Measurements from ENCODE around the gene SCN4B. TPM values are rescaled to one million over a fixed set of nuclear protein-coding genes. Genes with fewer than 3 reads are reported as not detected.

Gene SCN4B
- total and polyA plus RNA-seq, 10 of the 15 experiments (the other 5 are each of a cell fraction or from before 2014, with no cell fraction given), result 0.01 to 0.49 (median 0.04) TPM; not detected in 5

- CTCF ChIA-PET, result interaction anchor here (0.8 kb wide), 1 partner anchor 36 kb away, joined by 3 read pairs; no protein-coding TSS in a partner anchor
- WGBS (ENCODE audit: insufficient coverage, insufficient replicate concordance, low lambda C conversion rate, missing lambda C conversion rate), result 10% methylated on average over 5 of the region's 5 CpGs
- peaks cover 0 to 3% of the 10 kb centered on the region in 2 experiments; a peak in 3 of 4 replicates for H3K27me3 ChIP-seq (replicated peaks in 1 of 2; ENCODE audit: control insufficient read depth in 2 of 2, insufficient read depth in 2 of 2, low read length in 1 of 2)
- H3K79me2 ChIP-seq (ENCODE audit: control insufficient read depth, insufficient read depth, low read length), result no peaks in the 10 kb centered on the region
- no peak for TF ChIP-seq ATF3 (IDR thresholded peaks at IDR 0.05; ENCODE audit: borderline replicate concordance, extremely low read depth, low read depth, low read length)
- BruUV-seq (replicated peaks), result no TSS peak
- RAD21 ChIA-PET (ENCODE audit: unreplicated experiment), result interaction anchor here (0.8 kb wide), 1 partner anchor 35 kb away, joined by 3 read pairs; no protein-coding TSS in a partner anchor
- H3K4me3 ChIP-seq, result no peak overlapping the region
- SMC1A ChIA-PET (ENCODE audit: uncharacterized antibody, unreplicated experiment), result no interaction called here
- no peak for DNase-seq (ENCODE audit: low read depth, low spot score)
- no peak overlapping the region for H3K4me2 ChIP-seq (ENCODE audit: control insufficient read depth, insufficient read depth)
- in situ Hi-C loops (cut with MboI), result no loop called here
- no peaks in the 10 kb centered on the region for H3K4me1 ChIP-seq (ENCODE audit: control insufficient read depth, insufficient read depth, low read length)
- H3K9me3 ChIP-seq (replicated peaks; ENCODE audit: control insufficient read depth, insufficient read depth, low read length), result no peaks in the 10 kb centered on the region
- no peak overlapping the region for H2AFZ ChIP-seq (ENCODE audit: control insufficient read depth, low read depth, low read length)
- no peak for FAIRE-seq
- no peak overlapping the region for H3K9ac ChIP-seq (ENCODE audit: control insufficient read depth, insufficient read depth, low read length)
- POLR2A ChIA-PET, result no interaction called here
- no peaks in the 10 kb centered on the region for H4K20me1 ChIP-seq (ENCODE audit: control insufficient read depth, insufficient read depth)
- intact Hi-C loops (cut with micrococcal nuclease; ENCODE audit: unreplicated experiment), result no loop called here
- H3K27ac ChIP-seq (ENCODE audit: control insufficient read depth, insufficient read depth), result no peak overlapping the region
- no peaks in the 10 kb centered on the region for H3K36me3 ChIP-seq (ENCODE audit: control insufficient read depth in 2 of 2, insufficient read depth in 2 of 2, low read length in 1 of 2)
- ATAC-seq, result no peak
These were observed 10.9 kb upstream of the SCN4B start for GRCh38 chr11:118163494-118163893.

- 1% methylated on average over 3 of the region's 3 CpGs for WGBS (ENCODE audit: insufficient coverage, insufficient replicate concordance, low lambda C conversion rate, missing lambda C conversion rate)
- Histone ChIP-seq H3K9me3 (replicated peaks; ENCODE audit: control insufficient read depth, insufficient read depth, low read length) (no peaks in the 10 kb centered on the region), H3K4me1 (ENCODE audit: control insufficient read depth, insufficient read depth, low read length) (no peaks in the 10 kb centered on the region), H4K20me1 (ENCODE audit: control insufficient read depth, insufficient read depth) (no peaks in the 10 kb centered on the region), H3K27me3 (replicated peaks in 1 of 2; ENCODE audit: control insufficient read depth in 2 of 2, insufficient read depth in 2 of 2, low read length in 1 of 2) (peaks cover 0 to 6% of the 10 kb centered on the region in 2 experiments; a peak in 3 of 4 replicates), H2AFZ (ENCODE audit: control insufficient read depth, low read depth, low read length) (no peak overlapping the region), H3K27ac (ENCODE audit: control insufficient read depth, insufficient read depth) (no peak overlapping the region), H3K9ac (ENCODE audit: control insufficient read depth, insufficient read depth, low read length) (no peak overlapping the region), H3K36me3 (ENCODE audit: control insufficient read depth in 2 of 2, insufficient read depth in 2 of 2, low read length in 1 of 2) (no peaks in the 10 kb centered on the region), H3K79me2 (ENCODE audit: control insufficient read depth, insufficient read depth, low read length) (no peaks in the 10 kb centered on the region), H3K4me3 (no peak overlapping the region), H3K4me2 (ENCODE audit: control insufficient read depth, insufficient read depth) (no peak overlapping the region)
- ChIA-PET POLR2A (no interaction called here), RAD21 (ENCODE audit: unreplicated experiment) (no interaction called here), CTCF (interaction anchor here (0.8 kb wide), 2 partner anchors 11 to 36 kb away, joined by 3 read pairs; no protein-coding TSS in a partner anchor), SMC1A (ENCODE audit: uncharacterized antibody, unreplicated experiment) (no interaction called here)
- BruUV-seq (replicated peaks), result no TSS peak
- intact Hi-C loops (cut with micrococcal nuclease; ENCODE audit: unreplicated experiment) (no loop called here), in situ Hi-C loops (cut with MboI) (no loop called here)
- no peak for ATAC-seq
- no peak for FAIRE-seq
- DNase-seq (ENCODE audit: low read depth, low spot score), result no peak
- TF ChIP-seq RUNX3 (IDR thresholded peaks at IDR 0.05; ENCODE audit: low read length) (no peak), TCF3 (IDR thresholded peaks at IDR 0.05; ENCODE audit: borderline replicate concordance, insufficient read depth, low read depth, low read length) (no peak), IRF3 (IDR thresholded peaks at IDR 0.05) (no peak), RBBP5 (conservative IDR thresholded peaks at IDR 0.05) (no peak), BCL11A (IDR thresholded peaks at IDR 0.05; ENCODE audit: low read depth, low read length) (no peak), RCOR1 (conservative IDR thresholded peaks at IDR 0.05; ENCODE audit: low read depth, low read length) (no peak), ATF7 (IDR thresholded peaks at IDR 0.05; ENCODE audit: low read depth) (no peak), NFXL1 (IDR thresholded peaks at IDR 0.05; ENCODE audit: borderline replicate concordance) (no peak), IRF5 (IDR thresholded peaks at IDR 0.05; ENCODE audit: borderline replicate concordance) (no peak), ATF3 (IDR thresholded peaks at IDR 0.05; ENCODE audit: borderline replicate concordance, extremely low read depth, low read depth, low read length) (no peak), JUNB (IDR thresholded peaks at IDR 0.05) (no peak)
These were observed 10.2 kb upstream of the SCN4B start for GRCh38 chr11:118162846-118163245.

Data from GM12878 (cell line).